GM12891 (cell line): ENCODE results near the gene TTL.

Source experiments
- PAX5 ChIP-seq: IDR thresholded peaks from 2 replicates; pipeline ENCODE4 v1.6.1; 2011; ENCODE audit warnings: low read length, moderate library complexity, mild to moderate bottlenecking; ENCODE audit not compliant: insufficient read depth, severe bottlenecking
- POLR2A ChIP-seq: IDR thresholded peaks from 2 replicates; pipeline ENCODE4 v1.6.1; 2011; ENCODE audit warnings: low read depth, low read length, control low read depth
- POLR2AphosphoS5 ChIP-seq: IDR thresholded peaks from 2 replicates; pipeline ENCODE4 v1.6.1; 2011; ENCODE audit warnings: low read depth, low read length, control low read depth
- POU2F2 ChIP-seq: IDR thresholded peaks from 2 replicates; pipeline ENCODE4 v1.6.1; 2011; ENCODE audit warnings: low read depth, mild to moderate bottlenecking, control low read depth, low read length, moderate library complexity
- SPI1 ChIP-seq: IDR thresholded peaks from 2 replicates; pipeline ENCODE4 v1.6.1; 2011; ENCODE audit warnings: low read depth, low read length, control low read depth
- TAF1 ChIP-seq: IDR thresholded peaks from 2 replicates; pipeline ENCODE4 v1.6.1; 2011; ENCODE audit warnings: low read depth, low read length, control low read depth

DNA sequence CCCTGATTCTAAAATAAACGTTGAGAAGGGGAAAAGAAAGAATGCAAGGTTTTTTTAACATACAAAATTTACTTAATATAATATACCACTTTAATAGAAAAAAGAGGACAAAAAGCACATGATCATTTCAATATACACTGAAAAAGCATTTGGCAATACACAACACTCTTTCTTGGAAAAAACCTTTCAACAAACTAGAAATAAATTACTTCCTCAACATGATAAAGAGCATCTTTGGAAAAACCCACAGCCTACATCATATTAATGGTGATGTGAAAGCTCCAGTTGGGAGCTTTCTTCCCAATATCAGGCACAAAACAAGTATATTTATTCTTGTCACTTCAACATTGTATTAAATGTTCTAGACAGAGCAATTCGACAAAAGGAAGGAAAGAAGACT is 57.4 kb downstream of the TTL start:
- TF ChIP-seq TAF1, result no peak
- no peak for TF ChIP-seq POLR2A
- TF ChIP-seq POLR2AphosphoS5, result no peak
- TF ChIP-seq SPI1, result no peak
- TF ChIP-seq PAX5, result no peak
- TF ChIP-seq POU2F2, result no peak
